ENCODE results near the gene MOBP.

Gene MOBP

GRCh38 chr3:39513791-39514369, 46.4 kb downstream of the MOBP start:
- H3K27ac ChIP-seq, result no peak overlapping the region
- no peaks in the 10 kb centered on the region for H3K4me1 ChIP-seq (ENCODE audit: low read depth, poor library complexity, severe bottlenecking)
- H3K4me3 ChIP-seq (IDR thresholded peaks at IDR 0.05; ENCODE audit: insufficient read depth, low read depth, low read length), result no peak overlapping the region
- TF ChIP-seq, protein P1, sequence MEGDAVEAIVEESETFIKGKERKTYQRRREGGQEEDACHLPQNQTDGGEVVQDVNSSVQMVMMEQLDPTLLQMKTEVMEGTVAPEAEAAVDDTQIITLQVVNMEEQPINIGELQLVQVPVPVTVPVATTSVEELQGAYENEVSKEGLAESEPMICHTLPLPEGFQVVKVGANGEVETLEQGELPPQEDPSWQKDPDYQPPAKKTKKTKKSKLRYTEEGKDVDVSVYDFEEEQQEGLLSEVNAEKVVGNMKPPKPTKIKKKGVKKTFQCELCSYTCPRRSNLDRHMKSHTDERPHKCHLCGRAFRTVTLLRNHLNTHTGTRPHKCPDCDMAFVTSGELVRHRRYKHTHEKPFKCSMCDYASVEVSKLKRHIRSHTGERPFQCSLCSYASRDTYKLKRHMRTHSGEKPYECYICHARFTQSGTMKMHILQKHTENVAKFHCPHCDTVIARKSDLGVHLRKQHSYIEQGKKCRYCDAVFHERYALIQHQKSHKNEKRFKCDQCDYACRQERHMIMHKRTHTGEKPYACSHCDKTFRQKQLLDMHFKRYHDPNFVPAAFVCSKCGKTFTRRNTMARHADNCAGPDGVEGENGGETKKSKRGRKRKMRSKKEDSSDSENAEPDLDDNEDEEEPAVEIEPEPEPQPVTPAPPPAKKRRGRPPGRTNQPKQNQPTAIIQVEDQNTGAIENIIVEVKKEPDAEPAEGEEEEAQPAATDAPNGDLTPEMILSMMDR (conservative IDR thresholded peaks at IDR 0.05; ENCODE audit: low read depth, low read length), result no peak
- no peaks in the 10 kb centered on the region for H4K20me1 ChIP-seq (ENCODE audit: insufficient read depth)
- H3K9ac ChIP-seq, result no peak overlapping the region
- no peak overlapping the region for H2AFZ ChIP-seq (ENCODE audit: low read depth)
- no peaks in the 10 kb centered on the region for H3K79me2 ChIP-seq (ENCODE audit: insufficient read depth, low read depth)
- H3K36me3 ChIP-seq (ENCODE audit: insufficient read depth), result no peaks in the 10 kb centered on the region
- no peak overlapping the region for H3K4me2 ChIP-seq
- no peaks in the 10 kb centered on the region for H3K27me3 ChIP-seq (ENCODE audit: insufficient read depth, low read depth)

GRCh38 chr3:39515681-39516441, 48.4 kb downstream of the MOBP start:
- Histone ChIP-seq H4K20me1 (ENCODE audit: insufficient read depth) (no peaks in the 10 kb centered on the region), H3K4me3 (IDR thresholded peaks at IDR 0.05; ENCODE audit: insufficient read depth, low read depth, low read length) (no peak overlapping the region), H3K4me1 (ENCODE audit: low read depth, poor library complexity, severe bottlenecking) (no peaks in the 10 kb centered on the region), H3K79me2 (ENCODE audit: insufficient read depth, low read depth) (no peaks in the 10 kb centered on the region), H3K4me2 (no peak overlapping the region), H3K9ac (no peak overlapping the region), H3K27ac (no peak overlapping the region), H2AFZ (ENCODE audit: low read depth) (no peak overlapping the region), H3K27me3 (ENCODE audit: insufficient read depth, low read depth) (no peaks in the 10 kb centered on the region), H3K36me3 (ENCODE audit: insufficient read depth) (no peaks in the 10 kb centered on the region)
- TF ChIP-seq, protein P1 (conservative IDR thresholded peaks at IDR 0.05; ENCODE audit: low read depth, low read length), result no peak

- H3K4me2 ChIP-seq, result no peak overlapping the region
- no peaks in the 10 kb centered on the region for H4K20me1 ChIP-seq (ENCODE audit: insufficient read depth)
- H3K4me1 ChIP-seq (ENCODE audit: low read depth, poor library complexity, severe bottlenecking), result no peaks in the 10 kb centered on the region
- no peaks in the 10 kb centered on the region for H3K27me3 ChIP-seq (ENCODE audit: insufficient read depth, low read depth)
- TF ChIP-seq, protein P1 (conservative IDR thresholded peaks at IDR 0.05; ENCODE audit: low read depth, low read length), result no peak
- H3K36me3 ChIP-seq (ENCODE audit: insufficient read depth), result no peaks in the 10 kb centered on the region
- H3K79me2 ChIP-seq (ENCODE audit: insufficient read depth, low read depth), result no peaks in the 10 kb centered on the region
- no peak overlapping the region for H3K27ac ChIP-seq
- H2AFZ ChIP-seq (ENCODE audit: low read depth), result no peak overlapping the region
- no peak overlapping the region for H3K9ac ChIP-seq
- no peak overlapping the region for H3K4me3 ChIP-seq (IDR thresholded peaks at IDR 0.05; ENCODE audit: insufficient read depth, low read depth, low read length)
Observed at GRCh38 chr3:39519103-39519502, 51.6 kb downstream of the MOBP start.

- H2AFZ ChIP-seq (ENCODE audit: low read depth), result no peak overlapping the region
Observed at GRCh38 chr3:39519554-39520288, 52.2 kb downstream of the MOBP start.

More at GRCh38 chr3:39519554-39520288, 52.2 kb downstream of the MOBP start:
- no peak overlapping the region for H3K27ac ChIP-seq
- no peaks in the 10 kb centered on the region for H4K20me1 ChIP-seq (ENCODE audit: insufficient read depth)
- no peaks in the 10 kb centered on the region for H3K27me3 ChIP-seq (ENCODE audit: insufficient read depth, low read depth)
- TF ChIP-seq, protein P1 (conservative IDR thresholded peaks at IDR 0.05; ENCODE audit: low read depth, low read length), result no peak
- no peaks in the 10 kb centered on the region for H3K4me1 ChIP-seq (ENCODE audit: low read depth, poor library complexity, severe bottlenecking)
- no peaks in the 10 kb centered on the region for H3K79me2 ChIP-seq (ENCODE audit: insufficient read depth, low read depth)
- H3K4me2 ChIP-seq, result no peak overlapping the region
- H3K9ac ChIP-seq, result no peak overlapping the region
- H3K4me3 ChIP-seq (IDR thresholded peaks at IDR 0.05; ENCODE audit: insufficient read depth, low read depth, low read length), result no peak overlapping the region
- H3K36me3 ChIP-seq (ENCODE audit: insufficient read depth), result no peaks in the 10 kb centered on the region
